Lower lobe of right lung (tissue), 2 donors: Measurements from ENCODE around the gene ALDH9A1. TPM values are rescaled to one million over a fixed set of nuclear protein-coding genes. Genes with fewer than 3 reads are reported as not detected.
"Not testable (repeated sequence)": the region's sequence is repeated elsewhere in the genome, so short reads cannot be mapped to it uniquely, and the experiment has no call there.

ENCODE experiments used
- ATAC-seq, 2 donors: fragments of 200-7000 bp; cut with Tn5 transposase; one replicate each; pipeline ENCODE4 v1.9.1; 2020 to 2022; ENCODE audit warnings: mild to moderate bottlenecking in 2 of 2, moderate library complexity in 2 of 2
- DNase-seq: peaks from one replicate; pipeline ENCODE4 v3.0.0-alpha.2; 2020
- H3K27ac ChIP-seq: fragments of 200-600 bp; one replicate; pipeline ENCODE4 v1.8.0; 2022
- H3K27me3 ChIP-seq: fragments of 200-600 bp; one replicate; pipeline ENCODE4 v1.8.0; 2022; ENCODE audit warnings: low read depth
- H3K36me3 ChIP-seq: fragments of 200-600 bp; one replicate; pipeline ENCODE4 v1.8.0; 2022; ENCODE audit warnings: mild to moderate bottlenecking
- H3K4me1 ChIP-seq: fragments of 200-600 bp; one replicate; pipeline ENCODE4 v1.8.0; 2022
- H3K4me3 ChIP-seq: fragments of 200-600 bp; one replicate; pipeline ENCODE4 v1.8.0; 2022; ENCODE audit warnings: mild to moderate bottlenecking
- H3K9me3 ChIP-seq: fragments of 200-600 bp; one replicate; pipeline ENCODE4 v1.8.0; 2022
- intact Hi-C: fragments of 100-400 bp; cut with DNase I; formaldehyde crosslinking; loops from one replicate; pipeline ENCODE4 v1.11.0; 2022
- total RNA-seq: library from RNA; stranded (reverse); fragmentation: NEBNext Ultra II Directional; extraction: Animal tissue kit (Norgen Biotek cat#: 25700); gene quantifications from one replicate; pipeline ENCODE4 v1.2.1, GENCODE V29; 2021
- TF ChIP-seq, protein P1 (sequence below): fragments of 200-600 bp; IDR thresholded peaks from one replicate; pipeline ENCODE4 v1.8.0; 2022; ENCODE audit warnings: antibody characterized with exemption, mild to moderate bottlenecking
- donor health status: DM: no; HTN: yes; CAD: no; lungs with severe emphysema.

The ALDH9A1 gene
- total RNA-seq, 1 donor from 2014 or later: 63.0 TPM

- H3K27ac ChIP-seq: no peak overlapping the region
- peaks cover 13% of the 10 kb centered on the region for H3K4me1 ChIP-seq
- TF ChIP-seq, protein P1, sequence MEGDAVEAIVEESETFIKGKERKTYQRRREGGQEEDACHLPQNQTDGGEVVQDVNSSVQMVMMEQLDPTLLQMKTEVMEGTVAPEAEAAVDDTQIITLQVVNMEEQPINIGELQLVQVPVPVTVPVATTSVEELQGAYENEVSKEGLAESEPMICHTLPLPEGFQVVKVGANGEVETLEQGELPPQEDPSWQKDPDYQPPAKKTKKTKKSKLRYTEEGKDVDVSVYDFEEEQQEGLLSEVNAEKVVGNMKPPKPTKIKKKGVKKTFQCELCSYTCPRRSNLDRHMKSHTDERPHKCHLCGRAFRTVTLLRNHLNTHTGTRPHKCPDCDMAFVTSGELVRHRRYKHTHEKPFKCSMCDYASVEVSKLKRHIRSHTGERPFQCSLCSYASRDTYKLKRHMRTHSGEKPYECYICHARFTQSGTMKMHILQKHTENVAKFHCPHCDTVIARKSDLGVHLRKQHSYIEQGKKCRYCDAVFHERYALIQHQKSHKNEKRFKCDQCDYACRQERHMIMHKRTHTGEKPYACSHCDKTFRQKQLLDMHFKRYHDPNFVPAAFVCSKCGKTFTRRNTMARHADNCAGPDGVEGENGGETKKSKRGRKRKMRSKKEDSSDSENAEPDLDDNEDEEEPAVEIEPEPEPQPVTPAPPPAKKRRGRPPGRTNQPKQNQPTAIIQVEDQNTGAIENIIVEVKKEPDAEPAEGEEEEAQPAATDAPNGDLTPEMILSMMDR: no peak
- intact Hi-C loops: no loop called here
- H3K27me3 ChIP-seq: no peaks in the 10 kb centered on the region
- ATAC-seq: peak; percentile 78 to 90
- H3K36me3 ChIP-seq: peaks cover 90% of the 10 kb centered on the region
- H3K4me3 ChIP-seq: no peak overlapping the region
- no peak for DNase-seq
- H3K9me3 ChIP-seq: no peaks in the 10 kb centered on the region
These were observed 32.1 kb downstream of the ALDH9A1 start for GRCh38 chr1:165666152-165666825.

- Histone ChIP-seq H3K9me3 (no peaks in the 10 kb centered on the region), H3K4me3 (no peak overlapping the region), H3K36me3 (peaks cover 86% of the 10 kb centered on the region), H3K27me3 (no peaks in the 10 kb centered on the region), H3K27ac (no peak overlapping the region), H3K4me1 (peaks cover 12% of the 10 kb centered on the region)
- ATAC-seq: no peak
- intact Hi-C loops: no loop called here
- no peak for DNase-seq
- TF ChIP-seq, protein P1: no peak
These were observed 36.2 kb downstream of the ALDH9A1 start for GRCh38 chr1:165662186-165662585.

- no peak overlapping the region for H3K4me3 ChIP-seq
- H3K27ac ChIP-seq: no peak overlapping the region
- TF ChIP-seq, protein P1: no peak
- no peaks in the 10 kb centered on the region for H3K27me3 ChIP-seq
- intact Hi-C loops: no loop called here
- H3K4me1 ChIP-seq: peaks cover 8% of the 10 kb centered on the region
- peaks cover 86% of the 10 kb centered on the region for H3K36me3 ChIP-seq
- no peak for DNase-seq
- no peaks in the 10 kb centered on the region for H3K9me3 ChIP-seq
- ATAC-seq: no peak
These were observed 36.7 kb downstream of the ALDH9A1 start for GRCh38 chr1:165661703-165662102.

DNA sequence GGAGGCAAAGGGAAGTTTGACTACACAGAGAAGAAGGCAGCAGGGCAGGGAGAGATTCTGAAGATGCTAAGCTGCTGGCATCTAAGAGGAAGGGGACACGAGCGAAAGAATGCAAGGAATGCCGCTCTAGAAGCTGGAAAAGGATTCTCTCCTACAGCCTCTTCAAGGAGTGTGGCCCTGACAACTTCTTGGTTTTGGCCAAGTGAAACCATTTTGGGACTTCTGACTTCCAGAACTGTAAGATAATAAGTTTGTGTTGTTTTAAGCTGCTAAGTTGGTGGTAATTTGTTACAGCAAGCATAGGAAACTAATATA is 38.8 kb downstream of the ALDH9A1 start:
- intact Hi-C loops: no loop called here
- no peak overlapping the region for H3K4me3 ChIP-seq
- H3K27ac ChIP-seq: no peak overlapping the region
- DNase-seq: no peak
- no peaks in the 10 kb centered on the region for H3K27me3 ChIP-seq
- no peaks in the 10 kb centered on the region for H3K9me3 ChIP-seq
- H3K4me1 ChIP-seq: no peaks in the 10 kb centered on the region
- ATAC-seq: no peak
- TF ChIP-seq, protein P1: no peak
- peaks cover 95% of the 10 kb centered on the region for H3K36me3 ChIP-seq

DNA sequence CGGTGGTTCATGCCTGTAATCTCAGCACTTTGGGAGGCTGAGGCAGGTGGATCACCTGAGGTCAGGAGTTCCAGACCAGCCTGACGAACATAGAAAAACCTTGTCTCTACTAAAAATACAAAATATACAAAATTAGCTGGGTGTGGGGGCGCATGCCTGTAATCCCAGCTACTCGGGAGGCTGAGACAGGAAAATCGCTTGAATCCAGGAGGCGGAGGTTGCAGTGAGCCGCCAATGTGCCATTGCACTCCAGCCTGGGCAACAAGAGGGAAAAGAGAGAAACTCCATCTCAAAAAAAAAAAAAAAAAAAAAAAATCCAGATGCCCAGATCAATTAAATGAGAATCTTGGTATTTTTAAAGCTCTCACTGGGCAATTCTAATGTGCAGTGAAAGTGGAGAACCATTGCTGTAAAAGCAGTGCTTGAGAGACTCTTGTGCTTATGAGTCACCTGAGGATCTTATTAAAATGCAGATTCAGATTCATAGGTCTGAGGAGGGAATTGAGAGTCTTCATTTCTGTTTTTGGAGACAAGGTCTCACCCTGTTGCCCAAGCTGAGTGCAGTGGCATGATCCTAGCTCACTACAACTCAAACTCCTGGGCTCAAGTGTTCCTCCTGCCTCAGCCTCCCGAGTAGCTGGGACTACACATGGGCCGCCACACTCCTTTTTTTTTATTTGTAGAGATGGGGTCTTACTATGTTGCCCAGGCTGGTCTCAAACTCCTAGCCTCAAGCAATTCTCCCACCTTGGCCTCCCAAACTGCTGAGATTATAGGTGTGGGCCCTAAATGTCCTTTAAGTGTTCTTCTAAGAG is 39.4 kb downstream of the ALDH9A1 start:
- H3K4me1 ChIP-seq, H3K27me3 ChIP-seq, DNase-seq, H3K27ac ChIP-seq, H3K4me3 ChIP-seq, H3K9me3 ChIP-seq, intact Hi-C loops: not testable (repeated sequence)
- peak; percentile 19 to 42 for ATAC-seq
- H3K36me3 ChIP-seq: peaks cover 95% of the 10 kb centered on the region

DNA sequence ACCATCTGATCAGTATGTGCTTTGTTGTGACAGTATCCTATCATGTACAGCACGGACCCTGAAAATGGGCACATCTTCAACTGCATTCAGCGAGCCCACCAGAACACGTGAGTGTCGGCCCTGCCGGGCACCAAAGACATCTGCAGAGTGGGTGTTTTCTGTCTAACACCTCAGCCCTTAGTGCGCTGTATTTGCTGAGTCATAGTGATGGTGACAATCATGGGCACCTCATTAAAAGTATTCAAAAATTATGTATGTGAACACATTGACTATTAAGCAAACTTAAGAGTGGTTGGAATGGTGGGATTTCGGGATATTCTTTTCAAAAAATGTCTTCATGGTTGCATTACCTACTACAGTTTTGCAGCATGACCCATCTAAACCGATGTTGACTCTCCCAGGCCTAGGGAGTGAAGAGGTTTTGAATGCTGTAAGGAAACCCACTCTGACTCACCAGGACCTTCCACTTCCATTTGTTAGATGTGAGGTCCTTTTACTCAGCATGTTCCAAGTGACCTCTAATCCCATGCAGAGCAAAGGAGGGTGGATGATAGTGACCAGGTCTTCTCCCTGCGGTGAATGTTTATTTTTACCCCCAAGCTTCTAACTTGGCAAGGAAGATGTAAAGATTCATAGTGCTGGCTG is 47.3 kb downstream of the ALDH9A1 start:
- no peak for ATAC-seq
- intact Hi-C loops: no loop called here
- no peak overlapping the region for H3K27ac ChIP-seq
- DNase-seq: no peak
- no peak overlapping the region for H3K4me3 ChIP-seq
- TF ChIP-seq, protein P1: no peak
- peaks cover 10% of the 10 kb centered on the region for H3K4me1 ChIP-seq
- H3K36me3 ChIP-seq: peaks cover 73% of the 10 kb centered on the region
- H3K9me3 ChIP-seq: no peaks in the 10 kb centered on the region
- no peaks in the 10 kb centered on the region for H3K27me3 ChIP-seq
